WTC11 (cell line): ENCODE measurements around the gene MYBPHL. TPM values are rescaled to one million over a fixed set of nuclear protein-coding genes. Genes with fewer than 3 reads are reported as not detected.

Experiments used
- ATAC-seq: fragments of 200-7000 bp; cut with Tn5 transposase; 2 replicates; pipeline ENCODE4 v1.10.0; 2021; ENCODE audit warnings: mild to moderate bottlenecking, moderate library complexity
- Bru-seq: library from RNA; stranded (reverse); fragments of 400-500 nt; gene quantifications from one replicate; lab custom pipeline; 2021; lab: Mats Ljungman, UMichigan
- CTCF ChIA-PET: fragments of 300-600 bp; sonication (Branson Sonifier 250); formaldehyde crosslinking; loops from one replicate; lab custom pipeline; 2021; ENCODE audit warnings: antibody characterized with exemption; lab: Charles Lee
- POLR2A ChIA-PET: fragments of 350-600 bp; sonication (Branson Sonifier 250); formaldehyde crosslinking; loops from one replicate; lab custom pipeline; 2021; ENCODE audit warnings: antibody characterized with exemption; lab: Charles Lee
- DNase-seq: peaks from one replicate; pipeline ENCODE4 v3.0.0; 2021; ENCODE audit warnings: low spot score
- H3K27ac Mint-ChIP-seq: 2 replicates; pipeline ENCODE4 v1.8.0; 2021; ENCODE audit warnings: mixed read lengths
- H3K27me3 Mint-ChIP-seq: 2 replicates; pipeline ENCODE4 v1.8.0; 2021; ENCODE audit warnings: low read depth, mild to moderate bottlenecking, moderate library complexity, mixed read lengths
- H3K36me3 Mint-ChIP-seq: 2 replicates; pipeline ENCODE4 v1.8.0; 2021; ENCODE audit warnings: mixed read lengths
- H3K4me1 Mint-ChIP-seq: 2 replicates; pipeline ENCODE4 v1.8.0; 2022; ENCODE audit warnings: mixed read lengths
- H3K4me3 Mint-ChIP-seq: 2 replicates; pipeline ENCODE4 v1.8.0; 2021; ENCODE audit warnings: mild to moderate bottlenecking, moderate library complexity, mixed read lengths
- H3K9me3 Mint-ChIP-seq: 2 replicates; pipeline ENCODE4 v1.8.0; 2021; ENCODE audit warnings: mixed read lengths
- AR ChIP-seq: fragments of 250-450 bp; sonication (Bioruptor Pico); IDR thresholded peaks from 2 replicates; pipeline ENCODE4 v1.9.0; 2021; ENCODE audit warnings: mild to moderate bottlenecking
- ATF1 ChIP-seq: sonication (generic); formaldehyde crosslinking; IDR thresholded peaks from 2 replicates; pipeline ENCODE4 v1.8.1; 2023; ENCODE audit warnings: mild to moderate bottlenecking, moderate library complexity, missing genetic modification reagents
- ATF3 ChIP-seq: sonication (generic); formaldehyde crosslinking; conservative IDR thresholded peaks from 2 replicates; pipeline ENCODE4 v1.8.1; 2022; ENCODE audit warnings: mild to moderate bottlenecking, missing genetic modification reagents
- ATF6 ChIP-seq: sonication (generic); formaldehyde crosslinking; IDR thresholded peaks from 2 replicates; pipeline ENCODE4 v1.8.1; 2023; ENCODE audit warnings: mild to moderate bottlenecking, missing genetic modification reagents
- CDX4 ChIP-seq: fragments of 250-450 bp; sonication (Bioruptor Pico); IDR thresholded peaks from 2 replicates; pipeline ENCODE4 v1.9.0; 2021; ENCODE audit warnings: moderate library complexity, mild to moderate bottlenecking, inconsistent platforms, borderline replicate concordance
- CREB1 ChIP-seq: sonication (generic); formaldehyde crosslinking; IDR thresholded peaks from 2 replicates; pipeline ENCODE4 v1.8.0; 2023; ENCODE audit warnings: mild to moderate bottlenecking, missing genetic modification reagents
- GTF2I ChIP-seq: fragments of 250-450 bp; sonication (Bioruptor Pico); conservative IDR thresholded peaks from 2 replicates; pipeline ENCODE4 v1.4.0; 2021; ENCODE audit warnings: mild to moderate bottlenecking
- IRF2 ChIP-seq: sonication (generic); formaldehyde crosslinking; IDR thresholded peaks from 2 replicates; pipeline ENCODE4 v1.8.0; 2022; ENCODE audit warnings: low read depth, missing genetic modification reagents, borderline replicate concordance
- NFATC4 ChIP-seq: fragments of 250-450 bp; sonication (Bioruptor Pico); IDR thresholded peaks from 2 replicates; pipeline ENCODE4 v1.9.0; 2021; ENCODE audit warnings: mild to moderate bottlenecking
- PRRX2 ChIP-seq: fragments of 250-450 bp; sonication (Bioruptor Pico); IDR thresholded peaks from 2 replicates; pipeline ENCODE4 v1.8.0; 2021; ENCODE audit warnings: mild to moderate bottlenecking
- SOX15 ChIP-seq: fragments of 250-450 bp; sonication (Bioruptor Pico); IDR thresholded peaks from 2 replicates; pipeline ENCODE4 v1.9.0; 2021; ENCODE audit warnings: mild to moderate bottlenecking
- STAT6 ChIP-seq: sonication (generic); formaldehyde crosslinking; conservative IDR thresholded peaks from 2 replicates; pipeline ENCODE4 v1.8.1; 2023; ENCODE audit warnings: mild to moderate bottlenecking, low read depth, missing genetic modification reagents, moderate library complexity
- TEAD1 ChIP-seq: sonication (generic); formaldehyde crosslinking; IDR thresholded peaks from 2 replicates; pipeline ENCODE4 v1.8.0; 2022; ENCODE audit warnings: mild to moderate bottlenecking, missing genetic modification reagents
- USF1 ChIP-seq: sonication (generic); formaldehyde crosslinking; IDR thresholded peaks from 2 replicates; pipeline ENCODE4 v1.8.0; 2022; ENCODE audit warnings: mild to moderate bottlenecking, missing genetic modification reagents
- ZNF232 ChIP-seq: sonication (generic); formaldehyde crosslinking; IDR thresholded peaks from 2 replicates; pipeline ENCODE4 v1.8.0; 2022; ENCODE audit warnings: mild to moderate bottlenecking, missing genetic modification reagents
- ZNF423 ChIP-seq: fragments of 250-450 bp; sonication (Bioruptor Pico); IDR thresholded peaks from 2 replicates; pipeline ENCODE4 v2.1.2; 2022; ENCODE audit warnings: mild to moderate bottlenecking, moderate library complexity
- ZNF671 ChIP-seq: fragments of 250-450 bp; sonication (Bioruptor Pico); IDR thresholded peaks from 2 replicates; pipeline ENCODE4 v1.8.0; 2021; ENCODE audit warnings: mild to moderate bottlenecking
- long read RNA-seq, 3 experiments: library from RNA in 1 of 3; library from capped mRNA in 1 of 3; library from polyadenylated mRNA in 1 of 3; unstranded in 2 of 3; stranded (forward) in 1 of 3; transcript quantifications; one replicate each; pipeline ENCODE4 v2.0.0, GENCODE V29; 2021
- total RNA-seq: library from RNA; stranded (reverse); gene quantifications from 3 replicates; pipeline ENCODE4 v1.2.3, GENCODE V29; 2021
- TF ChIP-seq, protein P1 (sequence below): sonication (generic); formaldehyde crosslinking; IDR thresholded peaks from 2 replicates; pipeline ENCODE4 v1.8.1; 2022; ENCODE audit warnings: low read depth, missing genetic modification reagents, borderline replicate concordance
- TF ChIP-seq, protein P2 (sequence below): sonication (generic); formaldehyde crosslinking; IDR thresholded peaks from 2 replicates; pipeline ENCODE4 v1.8.1; 2022; ENCODE audit warnings: missing genetic modification reagents, borderline replicate concordance
- TF ChIP-seq, protein P3 (sequence below): sonication (generic); formaldehyde crosslinking; IDR thresholded peaks from 2 replicates; pipeline ENCODE4 v1.8.0; 2022; ENCODE audit warnings: mild to moderate bottlenecking, missing genetic modification reagents

MYBPHL gene, protein sequence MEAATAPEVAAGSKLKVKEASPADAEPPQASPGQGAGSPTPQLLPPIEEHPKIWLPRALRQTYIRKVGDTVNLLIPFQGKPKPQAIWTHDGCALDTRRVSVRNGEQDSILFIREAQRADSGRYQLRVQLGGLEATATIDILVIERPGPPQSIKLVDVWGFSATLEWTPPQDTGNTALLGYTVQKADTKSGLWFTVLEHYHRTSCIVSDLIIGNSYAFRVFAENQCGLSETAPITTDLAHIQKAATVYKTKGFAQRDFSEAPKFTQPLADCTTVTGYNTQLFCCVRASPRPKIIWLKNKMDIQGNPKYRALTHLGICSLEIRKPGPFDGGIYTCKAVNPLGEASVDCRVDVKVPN
- total RNA-seq (0.23 to 1.2 TPM (median 0.94 TPM) in 3 replicates), Bru-seq, nascent RNA (percentile 25 among the genes with signal in this experiment)
- long read RNA-seq, experiment 1, partial matches to known transcripts: 0 of 1 reads
- long read RNA-seq, experiment 1, other reads (novel, unspliced or antisense): 1 of 1 reads
- long read RNA-seq, experiment 2, partial matches to known transcripts: 0 of 1 reads
- long read RNA-seq, experiment 2, other reads (novel, unspliced or antisense): 1 of 1 reads
- long read RNA-seq, experiment 3: 0 reads

GRCh38 chr1:109306832-109307273 lies at the start of gene MYBPHL:
Gene MYBPHL, minus strand, starts transcription at chr1:109307011. Its CDS starts 20 bp downstream, at chr1:109306991.
- CTCF ChIA-PET: interaction anchor here (1.0 to 4.6 kb wide), 10 partner anchors 11 to 226 kb away, joined by 3 to 22 read pairs (median 4); partner anchors contain the start of genes PSRC1 and SORT1
- POLR2A ChIA-PET: interaction anchor here (3.0 kb wide), 1 partner anchor 24 kb away, joined by 9 read pairs; the partner anchor contains the start of gene PSRC1
- Mint-ChIP-seq H3K9me3 (no peaks in the 10 kb centered on the region), H3K36me3 (no peaks in the 10 kb centered on the region), H3K4me3 (no peak within 1 kb of the TSS), H3K4me1 (peaks cover 17% of the 10 kb centered on the region), H3K27me3 (no peaks in the 10 kb centered on the region), H3K27ac (peak within 1 kb of the TSS; percentile 66)
- DNase-seq (no peak), ATAC-seq (no peak; the same call in 1 of the 2 replicates)
- TF ChIP-seq ATF1 (CRISPR knock-in tag): no peak
- no peak for TF ChIP-seq TEAD1 (CRISPR knock-in tag)
- no peak for TF ChIP-seq ZNF232 (CRISPR knock-in tag)
- TF ChIP-seq, protein P1, sequence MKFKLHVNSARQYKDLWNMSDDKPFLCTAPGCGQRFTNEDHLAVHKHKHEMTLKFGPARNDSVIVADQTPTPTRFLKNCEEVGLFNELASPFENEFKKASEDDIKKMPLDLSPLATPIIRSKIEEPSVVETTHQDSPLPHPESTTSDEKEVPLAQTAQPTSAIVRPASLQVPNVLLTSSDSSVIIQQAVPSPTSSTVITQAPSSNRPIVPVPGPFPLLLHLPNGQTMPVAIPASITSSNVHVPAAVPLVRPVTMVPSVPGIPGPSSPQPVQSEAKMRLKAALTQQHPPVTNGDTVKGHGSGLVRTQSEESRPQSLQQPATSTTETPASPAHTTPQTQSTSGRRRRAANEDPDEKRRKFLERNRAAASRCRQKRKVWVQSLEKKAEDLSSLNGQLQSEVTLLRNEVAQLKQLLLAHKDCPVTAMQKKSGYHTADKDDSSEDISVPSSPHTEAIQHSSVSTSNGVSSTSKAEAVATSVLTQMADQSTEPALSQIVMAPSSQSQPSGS (CRISPR knock-in tag): no peak
- TF ChIP-seq ZNF671 (CRISPR knock-in tag): no peak
- TF ChIP-seq STAT6: no peak
- no peak for TF ChIP-seq USF1
- TF ChIP-seq CDX4: no peak
- no peak for TF ChIP-seq PRRX2 (CRISPR knock-in tag)
- no peak for TF ChIP-seq ZNF423
- no peak for TF ChIP-seq ATF6 (CRISPR knock-in tag)
- no peak for TF ChIP-seq GTF2I (CRISPR knock-in tag)
- no peak for TF ChIP-seq ATF3
- TF ChIP-seq NFATC4 (CRISPR knock-in tag): no peak
- no peak for TF ChIP-seq IRF2

- ChIA-PET POLR2A (no interaction called here), CTCF (interaction anchor here (1.0 to 2.7 kb wide), 5 partner anchors 23 to 176 kb away, joined by 3 to 23 read pairs (median 3); partner anchors contain the start of gene SORT1)
- H3K27me3 Mint-ChIP-seq: no peaks in the 10 kb centered on the region
- H3K36me3 Mint-ChIP-seq: peaks cover 11% of the 10 kb centered on the region
- TF ChIP-seq, protein P2, sequence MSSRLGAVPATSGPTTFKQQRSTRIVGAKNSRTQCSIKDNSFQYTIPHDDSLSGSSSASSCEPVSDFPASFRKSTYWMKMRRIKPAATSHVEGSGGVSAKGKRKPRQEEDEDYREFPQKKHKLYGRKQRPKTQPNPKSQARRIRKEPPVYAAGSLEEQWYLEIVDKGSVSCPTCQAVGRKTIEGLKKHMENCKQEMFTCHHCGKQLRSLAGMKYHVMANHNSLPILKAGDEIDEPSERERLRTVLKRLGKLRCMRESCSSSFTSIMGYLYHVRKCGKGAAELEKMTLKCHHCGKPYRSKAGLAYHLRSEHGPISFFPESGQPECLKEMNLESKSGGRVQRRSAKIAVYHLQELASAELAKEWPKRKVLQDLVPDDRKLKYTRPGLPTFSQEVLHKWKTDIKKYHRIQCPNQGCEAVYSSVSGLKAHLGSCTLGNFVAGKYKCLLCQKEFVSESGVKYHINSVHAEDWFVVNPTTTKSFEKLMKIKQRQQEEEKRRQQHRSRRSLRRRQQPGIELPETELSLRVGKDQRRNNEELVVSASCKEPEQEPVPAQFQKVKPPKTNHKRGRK (CRISPR knock-in tag): no peak
- TF ChIP-seq, protein P3, sequence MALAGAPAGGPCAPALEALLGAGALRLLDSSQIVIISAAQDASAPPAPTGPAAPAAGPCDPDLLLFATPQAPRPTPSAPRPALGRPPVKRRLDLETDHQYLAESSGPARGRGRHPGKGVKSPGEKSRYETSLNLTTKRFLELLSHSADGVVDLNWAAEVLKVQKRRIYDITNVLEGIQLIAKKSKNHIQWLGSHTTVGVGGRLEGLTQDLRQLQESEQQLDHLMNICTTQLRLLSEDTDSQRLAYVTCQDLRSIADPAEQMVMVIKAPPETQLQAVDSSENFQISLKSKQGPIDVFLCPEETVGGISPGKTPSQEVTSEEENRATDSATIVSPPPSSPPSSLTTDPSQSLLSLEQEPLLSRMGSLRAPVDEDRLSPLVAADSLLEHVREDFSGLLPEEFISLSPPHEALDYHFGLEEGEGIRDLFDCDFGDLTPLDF (CRISPR knock-in tag): no peak
- TF ChIP-seq CREB1 (CRISPR knock-in tag): no peak
- no peak for TF ChIP-seq AR
- TF ChIP-seq SOX15 (CRISPR knock-in tag): no peak
- no peak for DNase-seq
- peaks cover 10% of the 10 kb centered on the region for H3K4me1 Mint-ChIP-seq
- no peak overlapping the region for H3K27ac Mint-ChIP-seq
- H3K9me3 Mint-ChIP-seq: no peaks in the 10 kb centered on the region
- no peak overlapping the region for H3K4me3 Mint-ChIP-seq
- ATAC-seq: no peak
Measured at GRCh38 chr1:109356505-109356904, 49.7 kb upstream of the MYBPHL start.
